Measurements from ENCODE around the gene ANKRD7.
"Not testable (repeated sequence)": the region's sequence is repeated elsewhere in the genome, so short reads cannot be mapped to it uniquely, and the experiment has no call there.

The ANKRD7 gene

GRCh38 chr7:118239014-118239413 is 14.5 kb downstream of the ANKRD7 start:
- DNase-seq, result no peak

DNA sequence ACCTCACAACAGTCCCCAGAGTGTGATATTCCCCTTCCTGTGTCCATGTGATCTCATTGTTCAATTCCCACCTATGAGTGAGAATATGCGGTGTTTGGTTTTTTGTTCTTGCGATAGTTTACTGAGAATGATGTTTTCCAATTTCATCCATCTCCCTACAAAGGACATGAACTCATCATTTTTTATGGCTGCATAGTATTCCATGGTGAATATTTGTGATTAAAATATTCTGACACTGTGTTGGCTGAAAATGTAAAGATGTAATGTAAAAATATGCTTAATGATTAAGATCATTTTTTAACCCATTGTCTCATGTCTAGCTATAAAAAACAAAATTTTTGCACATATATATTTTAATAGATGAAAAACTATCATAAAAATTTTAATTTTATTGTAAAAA is 15.8 kb downstream of the ANKRD7 start:
- DNase-seq, result not testable (repeated sequence)

DNA sequence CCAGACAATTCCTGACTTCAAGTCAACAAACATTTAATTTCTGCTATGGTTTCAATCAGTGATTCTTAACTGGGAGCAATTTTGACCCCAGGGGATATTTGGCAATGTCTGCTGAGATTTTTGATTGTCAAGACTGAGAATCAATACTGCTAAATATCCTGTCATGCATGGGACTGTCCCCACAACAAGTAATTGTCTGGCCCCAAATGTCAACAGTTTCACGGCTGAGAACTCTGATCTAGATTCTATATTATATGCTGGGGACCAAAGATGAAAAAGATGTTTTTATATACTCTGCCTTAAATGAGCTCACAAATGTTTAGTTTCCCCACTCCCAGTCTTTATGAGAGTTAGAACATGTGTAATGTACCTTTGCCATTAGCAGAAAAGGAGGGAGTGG is 19.2 kb downstream of the ANKRD7 start:
- DNase-seq, result no peak

GRCh38 chr7:118245267-118246040 is 20.9 kb downstream of the ANKRD7 start:
- no peak for DNase-seq

GRCh38 chr7:118250860-118251494 is 26.5 kb downstream of the ANKRD7 start:
- DNase-seq, result no peak

DNA sequence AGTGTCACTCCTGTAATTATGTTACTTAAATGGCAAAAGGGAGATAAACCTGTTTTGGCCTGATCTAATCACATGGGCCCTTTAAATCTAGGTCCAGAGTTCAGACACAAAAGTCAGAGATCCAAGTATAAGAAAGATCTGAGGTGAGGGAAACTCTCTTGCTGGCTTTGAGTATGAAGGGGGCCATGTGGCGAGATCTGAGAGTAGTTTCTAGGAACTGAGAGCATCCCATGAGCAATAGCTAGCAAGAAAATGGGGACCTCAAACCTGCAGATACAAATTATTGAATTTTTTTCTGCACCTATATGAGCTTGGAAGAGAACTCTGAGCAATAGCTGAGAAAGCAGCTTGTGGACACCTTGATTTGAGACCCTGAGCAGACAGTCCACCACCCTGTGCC is 27.6 kb downstream of the ANKRD7 start:
- no peak for DNase-seq

DNA sequence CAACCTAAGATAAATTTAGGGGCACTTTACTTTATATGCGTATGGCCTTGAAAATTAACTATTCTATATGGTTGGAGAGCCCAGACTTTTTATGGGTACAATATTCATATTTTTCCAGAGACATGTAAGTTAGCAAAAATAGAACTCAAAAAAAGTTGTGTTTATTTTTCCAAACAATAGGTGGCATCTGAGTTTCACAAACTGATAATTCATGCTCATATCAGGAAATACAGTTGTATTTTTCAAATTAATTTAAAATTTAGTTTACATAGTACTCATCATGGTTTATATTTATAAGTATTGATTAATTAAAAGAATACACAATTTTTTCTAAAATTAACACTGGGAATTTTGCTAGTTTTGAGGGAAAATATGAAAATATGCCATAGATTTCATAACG is 34.6 kb downstream of the ANKRD7 start:
- DNase-seq, result no peak

- DNase-seq, result no peak
These were observed 40.3 kb downstream of the ANKRD7 start for GRCh38 chr7:118264836-118265235.

DNA sequence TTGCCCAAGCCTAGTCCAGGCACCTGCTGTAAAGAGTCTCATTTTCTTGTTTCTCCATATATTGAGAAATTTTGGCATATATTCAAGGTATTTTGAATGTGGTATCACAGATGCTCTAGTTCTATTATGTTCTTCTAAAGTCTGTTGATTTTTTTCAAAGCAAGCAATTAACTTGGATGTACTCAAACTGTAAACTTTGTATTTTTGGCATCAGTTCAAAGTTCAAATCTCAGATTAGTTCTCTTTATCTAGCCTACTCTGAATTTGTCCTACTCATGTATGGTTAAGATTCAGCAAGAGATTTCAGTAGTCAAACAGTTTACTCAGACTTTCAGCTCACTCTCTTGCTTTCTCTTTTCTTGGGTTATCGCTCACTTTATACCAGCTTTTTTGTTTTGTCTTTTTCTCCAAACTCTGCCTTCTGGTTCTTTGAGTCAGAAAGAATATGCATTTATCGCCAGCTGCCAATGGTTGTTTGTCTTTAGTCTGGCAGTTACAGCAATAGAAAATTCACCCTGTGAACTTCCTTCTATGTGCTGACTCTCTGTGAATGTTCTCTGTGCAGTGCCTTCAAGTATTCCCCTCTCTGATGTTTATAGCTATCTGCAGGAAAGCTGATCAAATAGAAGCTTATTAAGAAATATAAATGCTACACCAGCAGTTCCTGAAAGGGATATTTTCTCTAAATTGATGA is 56.0 kb downstream of the ANKRD7 start:
- no peak for DNase-seq

DNA sequence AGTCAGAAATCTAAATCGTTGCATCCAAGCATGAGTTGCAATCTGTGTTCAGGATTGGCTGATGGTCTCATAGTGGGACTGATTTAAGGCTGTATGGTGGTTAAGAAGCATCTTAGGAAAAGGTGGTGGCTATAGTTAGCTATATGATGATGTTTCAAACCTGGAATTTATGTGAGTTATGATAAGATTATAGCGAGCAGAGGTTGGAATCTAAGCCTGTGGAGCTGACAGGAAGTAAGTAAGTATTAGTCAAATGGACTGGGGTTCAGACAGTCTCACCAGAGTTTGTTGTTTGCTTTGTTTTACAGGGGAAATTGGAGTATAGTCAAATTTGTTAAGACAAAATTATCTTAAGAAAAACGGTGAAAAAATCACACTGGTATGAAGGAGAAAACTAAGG is 56.7 kb downstream of the ANKRD7 start:
- DNase-seq, result no peak

- no peak for DNase-seq
These were observed 60.9 kb downstream of the ANKRD7 start for GRCh38 chr7:118285358-118285757.

GRCh38 chr7:118286131-118286530 is 61.6 kb downstream of the ANKRD7 start:
- DNase-seq, result no peak

DNA sequence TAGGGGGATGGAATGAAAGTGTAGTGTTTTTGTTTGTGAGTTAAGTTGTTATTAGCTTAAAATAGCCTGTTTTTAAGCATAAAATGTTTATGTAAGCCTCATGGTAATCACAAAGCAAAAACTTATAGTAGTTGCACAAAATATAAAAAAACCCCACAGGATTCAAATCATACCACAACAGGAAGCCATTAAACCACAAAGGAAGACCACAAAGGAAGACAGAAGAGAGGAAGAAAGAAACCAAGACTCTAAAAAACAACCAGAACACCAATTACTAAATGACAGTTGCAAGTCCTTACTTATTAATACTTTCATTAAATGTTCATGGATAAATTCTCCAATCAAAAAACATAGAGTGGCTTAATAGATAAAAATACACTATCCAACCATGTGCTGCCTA is 63.6 kb downstream of the ANKRD7 start:
- DNase-seq, result no peak

DNA sequence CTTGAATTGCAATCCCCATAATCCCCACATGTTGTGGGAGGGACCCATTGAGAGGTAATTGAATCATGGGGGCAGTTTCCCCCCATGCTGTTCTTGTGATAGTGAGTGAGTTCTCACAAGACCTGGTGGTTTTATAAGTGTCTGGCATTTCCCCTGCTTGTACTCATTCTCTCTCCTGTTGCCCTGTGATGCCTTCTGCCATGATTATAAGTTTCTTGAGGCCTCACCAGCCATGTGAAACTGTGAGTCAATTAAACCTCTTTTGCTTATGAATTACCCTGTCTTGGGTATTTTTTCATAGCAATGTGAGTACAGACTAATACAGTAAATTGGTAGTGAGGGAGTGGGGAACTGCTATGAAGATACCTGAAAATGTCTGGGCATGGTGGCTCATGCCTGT is 65.0 kb downstream of the ANKRD7 start:
- no peak for DNase-seq
